ENCODE results near the gene JAM3.
A peak's percentile ranks its signal among the peaks of the same experiment; 100 is the strongest.
"Not testable (repeated sequence)": the region's sequence is repeated elsewhere in the genome, so short reads cannot be mapped to it uniquely, and the experiment has no call there.

The JAM3 gene

GRCh38 chr11:134060316-134060715 is 8.6 kb upstream of the JAM3 start:
- DNase-seq (ENCODE audit: low spot score) = no peak

GRCh38 chr11:134062265-134063123 is 6.4 kb upstream of the JAM3 start:
- DNase-seq (ENCODE audit: low spot score) = no peak

- DNase-seq (ENCODE audit: low spot score) = no peak
These were observed 5.8 kb upstream of the JAM3 start for GRCh38 chr11:134063124-134063495.

- peak; percentile 52 for DNase-seq (ENCODE audit: low spot score)
These were observed 4.7 kb upstream of the JAM3 start for GRCh38 chr11:134063991-134064747.

- DNase-seq (ENCODE audit: low spot score) = no peak
These were observed 3.5 kb upstream of the JAM3 start for GRCh38 chr11:134065381-134065780.

- DNase-seq (ENCODE audit: low spot score) = no peak
These were observed 1.7 kb upstream of the JAM3 start for GRCh38 chr11:134066943-134067885.

- no peak for DNase-seq (ENCODE audit: low spot score)
These were observed 812 bp downstream of the JAM3 start for GRCh38 chr11:134069426-134070341.

GRCh38 chr11:134070342-134070845 is 1.5 kb downstream of the JAM3 start:
- no peak for DNase-seq (ENCODE audit: low spot score)

GRCh38 chr11:134071306-134071705 is 2.4 kb downstream of the JAM3 start:
- DNase-seq (ENCODE audit: low spot score) = no peak

GRCh38 chr11:134071766-134072402 is 3.0 kb downstream of the JAM3 start:
- DNase-seq (ENCODE audit: low spot score) = no peak

- DNase-seq (ENCODE audit: low spot score) = no peak
These were observed 4.0 kb downstream of the JAM3 start for GRCh38 chr11:134072844-134073243.

GRCh38 chr11:134074346-134074745 is 5.5 kb downstream of the JAM3 start:
- DNase-seq (ENCODE audit: low spot score) = no peak

GRCh38 chr11:134074766-134075165 is 5.9 kb downstream of the JAM3 start:
- DNase-seq (ENCODE audit: low spot score) = no peak

GRCh38 chr11:134079317-134079716 is 10.4 kb downstream of the JAM3 start:
- no peak for DNase-seq (ENCODE audit: low spot score)

- not testable (repeated sequence) for DNase-seq (ENCODE audit: low spot score)
These were observed 12.4 kb downstream of the JAM3 start for GRCh38 chr11:134081258-134081657.

- no peak for DNase-seq (ENCODE audit: low spot score)
These were observed 14.1 kb downstream of the JAM3 start for GRCh38 chr11:134082990-134083389.

GRCh38 chr11:134086376-134086775 is 17.5 kb downstream of the JAM3 start:
- DNase-seq (ENCODE audit: low spot score) = no peak

- not testable (repeated sequence) for DNase-seq (ENCODE audit: low spot score)
These were observed 23.1 kb downstream of the JAM3 start for GRCh38 chr11:134092006-134092405.

- DNase-seq (ENCODE audit: low spot score) = no peak
These were observed 28.3 kb downstream of the JAM3 start for GRCh38 chr11:134097166-134097565.
